AG04450 (cell line): ENCODE data around the gene RASAL3. TPM values are rescaled to one million over a fixed set of nuclear protein-coding genes. Genes with fewer than 3 reads are reported as not detected.

Experiments
- CTCF ChIA-PET: fragments of 300-600, 350-600 bp; formaldehyde crosslinking; extraction: SDS; loops from one replicate; lab custom pipeline; 2022; ENCODE audit warnings: antibody characterized with exemption, inconsistent platforms; lab: Charles Lee
- POLR2A ChIA-PET: fragments of 350-600 bp; formaldehyde crosslinking; extraction: SDS; loops from one replicate; lab custom pipeline; 2021; ENCODE audit warnings: antibody characterized with exemption, inconsistent platforms; lab: Yijun Ruan, JAX
- DNase-seq: peaks from one replicate; pipeline ENCODE4 v3.0.0-alpha.2; 2011; ENCODE audit warnings: low read depth, low spot score
- H3K27ac ChIP-seq: one replicate; pipeline ENCODE4 v1.5.1; 2012; ENCODE audit warnings: low read depth, low read length, control low read depth
- H3K27me3 ChIP-seq: one replicate; pipeline ENCODE4 v1.6.0; 2012; ENCODE audit warnings: low read length; ENCODE audit not compliant: control insufficient read depth, insufficient read depth
- H3K4me3 ChIP-seq: 2 replicates; pipeline ENCODE4 v1.5.1; 2011; ENCODE audit warnings: mild to moderate bottlenecking, low read depth, low read length, control low read depth
- H3K9me3 ChIP-seq: 2 replicates; pipeline ENCODE4 v1.5.1; 2012; ENCODE audit warnings: low read length; ENCODE audit not compliant: control insufficient read depth, insufficient read depth
- polyA plus RNA-seq: library from polyadenylated mRNA; depleted of rRNA; stranded (reverse); fragments of >200 nt; gene quantifications from 2 replicates; pipeline ENCODE4 v1.2.3, GENCODE V29; 2011
- TF ChIP-seq, protein P1 (sequence below): IDR thresholded peaks from 2 replicates; pipeline ENCODE4 v1.5.1; 2011; ENCODE audit warnings: low read depth, low read length, control low read depth, inconsistent platforms

RASAL3 gene
- polyA plus RNA-seq, 1 experiment = 0.21 TPM

DNA sequence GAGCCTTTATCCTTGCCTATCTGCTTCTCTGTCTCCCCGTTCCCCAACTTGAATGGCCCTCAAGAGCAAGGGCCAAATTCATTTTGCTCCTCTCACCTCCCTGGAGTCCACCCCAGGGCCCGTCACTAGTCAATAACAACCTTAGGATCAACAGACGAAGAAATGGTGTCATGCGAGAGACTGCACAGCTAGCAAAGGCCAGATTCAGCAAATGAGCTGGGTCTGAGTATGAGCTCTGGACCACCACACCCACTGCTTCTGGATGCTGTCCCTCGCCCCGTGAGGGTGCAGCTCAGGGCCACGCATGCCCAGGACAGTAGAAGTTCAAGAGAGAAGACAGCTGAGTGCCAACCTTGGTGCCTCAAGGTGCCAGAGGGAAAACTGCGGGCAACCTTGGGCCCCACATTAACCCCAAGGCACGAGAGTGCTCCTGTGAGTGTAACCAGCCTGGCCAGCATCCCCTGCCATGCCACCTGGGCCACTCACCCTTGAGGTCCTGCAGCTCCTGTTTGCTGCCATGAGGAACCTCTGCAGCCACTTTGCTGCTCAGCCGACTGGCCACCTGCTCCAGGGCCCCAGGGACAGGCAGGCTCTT lies 33.7 kb downstream of the RASAL3 start:
- Histone ChIP-seq H3K27me3 (no peaks in the 10 kb centered on the region), H3K4me3 (peak overlapping the region; percentile 2), H3K27ac (no peak overlapping the region), H3K9me3 (peaks cover 7% of the 10 kb centered on the region; the same call in 1 of the 2 replicates)
- TF ChIP-seq, protein P1, sequence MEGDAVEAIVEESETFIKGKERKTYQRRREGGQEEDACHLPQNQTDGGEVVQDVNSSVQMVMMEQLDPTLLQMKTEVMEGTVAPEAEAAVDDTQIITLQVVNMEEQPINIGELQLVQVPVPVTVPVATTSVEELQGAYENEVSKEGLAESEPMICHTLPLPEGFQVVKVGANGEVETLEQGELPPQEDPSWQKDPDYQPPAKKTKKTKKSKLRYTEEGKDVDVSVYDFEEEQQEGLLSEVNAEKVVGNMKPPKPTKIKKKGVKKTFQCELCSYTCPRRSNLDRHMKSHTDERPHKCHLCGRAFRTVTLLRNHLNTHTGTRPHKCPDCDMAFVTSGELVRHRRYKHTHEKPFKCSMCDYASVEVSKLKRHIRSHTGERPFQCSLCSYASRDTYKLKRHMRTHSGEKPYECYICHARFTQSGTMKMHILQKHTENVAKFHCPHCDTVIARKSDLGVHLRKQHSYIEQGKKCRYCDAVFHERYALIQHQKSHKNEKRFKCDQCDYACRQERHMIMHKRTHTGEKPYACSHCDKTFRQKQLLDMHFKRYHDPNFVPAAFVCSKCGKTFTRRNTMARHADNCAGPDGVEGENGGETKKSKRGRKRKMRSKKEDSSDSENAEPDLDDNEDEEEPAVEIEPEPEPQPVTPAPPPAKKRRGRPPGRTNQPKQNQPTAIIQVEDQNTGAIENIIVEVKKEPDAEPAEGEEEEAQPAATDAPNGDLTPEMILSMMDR = no peak
- ChIA-PET POLR2A (interaction anchor here (2.1 kb wide), 1 partner anchor 12 kb away, joined by 7 read pairs; the partner anchor contains the start of gene AKAP8L), CTCF (interaction anchor here (1.6 to 1.8 kb wide), 2 partner anchors 11 to 125 kb away, joined by 5 to 8 read pairs; partner anchors contain the start of gene AKAP8L)
- DNase-seq = no peak

DNA sequence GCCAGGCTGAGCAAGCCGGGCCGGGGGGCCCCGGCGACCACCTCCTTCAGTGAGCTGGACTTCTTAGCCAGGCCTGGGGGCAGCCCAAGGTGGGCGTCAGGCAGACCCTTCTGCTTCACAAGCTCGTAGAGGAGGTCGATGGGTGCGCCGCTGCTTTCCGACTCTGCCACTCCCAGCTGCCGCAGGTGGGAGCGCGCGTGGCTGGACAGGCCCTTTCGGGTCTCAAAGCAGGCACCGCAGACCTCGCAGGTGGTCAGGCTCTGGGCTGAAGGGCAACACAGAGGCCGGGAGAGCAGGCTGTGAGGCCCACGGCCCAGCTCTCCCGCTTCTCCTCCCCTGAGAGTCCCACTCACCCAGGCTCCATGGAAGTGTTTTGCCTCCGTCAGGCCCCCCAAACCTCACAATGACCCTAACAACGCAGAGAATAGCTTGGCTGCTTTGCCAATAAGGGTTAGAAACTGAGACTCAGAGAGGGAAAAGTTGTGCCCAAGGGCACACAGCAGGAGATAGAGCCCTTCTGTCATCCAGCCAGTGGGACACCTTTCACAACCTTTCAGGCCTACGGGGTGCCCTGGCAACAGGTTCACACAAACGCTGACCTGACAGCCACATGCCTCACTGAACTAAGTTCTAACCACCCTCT lies 34.4 kb downstream of the RASAL3 start:
- CTCF ChIA-PET = interaction anchor here (1.6 to 1.8 kb wide), 2 partner anchors 11 to 126 kb away, joined by 5 to 8 read pairs; partner anchors contain the start of gene AKAP8L
- peaks cover 12% of the 10 kb centered on the region; the same call in 1 of the 2 replicates for H3K9me3 ChIP-seq
- H3K27ac ChIP-seq = no peak overlapping the region
- POLR2A ChIA-PET = interaction anchor here (2.1 kb wide), 1 partner anchor 11 kb away, joined by 7 read pairs; the partner anchor contains the start of gene AKAP8L
- H3K4me3 ChIP-seq = no peak overlapping the region
- no peaks in the 10 kb centered on the region for H3K27me3 ChIP-seq
- DNase-seq = no peak
- TF ChIP-seq, protein P1 = no peak

DNA sequence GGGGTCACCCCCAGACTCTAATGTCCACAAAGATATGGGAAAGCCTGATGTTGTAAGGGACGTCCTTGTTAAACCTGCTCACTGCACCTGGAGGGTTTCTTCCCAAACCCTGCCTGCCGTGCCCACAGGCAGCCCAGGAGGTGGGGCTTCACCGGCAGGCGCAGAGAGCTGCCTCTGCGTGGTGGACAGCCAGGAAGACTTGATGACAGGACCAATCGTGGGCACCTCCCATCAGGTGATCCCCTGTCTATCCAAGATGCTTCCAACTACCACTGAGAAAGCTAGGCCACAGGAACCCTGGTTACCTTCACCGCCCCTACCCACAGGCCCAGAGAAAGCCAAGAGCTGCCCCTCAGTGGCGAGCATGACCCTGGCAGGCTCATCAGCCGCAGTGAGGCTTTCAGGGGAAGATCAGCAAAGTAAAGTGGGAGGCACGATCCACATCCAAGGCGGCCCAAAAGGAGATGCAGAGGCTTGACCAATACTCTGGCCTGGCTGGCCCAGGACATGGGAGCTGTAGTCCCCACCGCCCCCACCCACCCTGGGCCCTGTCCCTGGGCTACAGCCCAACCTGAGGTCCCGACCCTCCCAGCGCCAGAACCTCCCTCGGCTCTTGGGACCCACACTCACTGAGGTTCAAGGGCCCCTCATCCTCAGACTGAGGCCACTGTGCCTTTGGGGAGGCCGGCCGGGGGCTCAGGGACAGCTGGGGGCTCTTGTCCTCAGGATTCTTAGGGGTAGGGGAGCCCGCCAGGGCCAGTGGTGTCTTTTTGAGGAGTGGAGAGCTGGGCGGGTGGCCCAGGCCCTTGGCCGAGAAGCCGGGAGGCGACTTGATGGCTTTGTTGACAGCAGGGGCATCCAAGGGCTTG lies 35.2 kb downstream of the RASAL3 start:
- Histone ChIP-seq H3K27ac (no peak overlapping the region), H3K9me3 (peaks cover 19% of the 10 kb centered on the region; the same call in 1 of the 2 replicates), H3K27me3 (no peaks in the 10 kb centered on the region), H3K4me3 (no peak overlapping the region)
- ChIA-PET POLR2A (interaction anchor here (0.6 to 2.1 kb wide), 2 partner anchors 10 kb away, joined by 4 to 7 read pairs; partner anchors contain the start of gene AKAP8L), CTCF (interaction anchor here (1.6 to 1.8 kb wide), 2 partner anchors 10 to 126 kb away, joined by 5 to 8 read pairs; partner anchors contain the start of gene AKAP8L)
- TF ChIP-seq, protein P1 = no peak
- DNase-seq = no peak

DNA sequence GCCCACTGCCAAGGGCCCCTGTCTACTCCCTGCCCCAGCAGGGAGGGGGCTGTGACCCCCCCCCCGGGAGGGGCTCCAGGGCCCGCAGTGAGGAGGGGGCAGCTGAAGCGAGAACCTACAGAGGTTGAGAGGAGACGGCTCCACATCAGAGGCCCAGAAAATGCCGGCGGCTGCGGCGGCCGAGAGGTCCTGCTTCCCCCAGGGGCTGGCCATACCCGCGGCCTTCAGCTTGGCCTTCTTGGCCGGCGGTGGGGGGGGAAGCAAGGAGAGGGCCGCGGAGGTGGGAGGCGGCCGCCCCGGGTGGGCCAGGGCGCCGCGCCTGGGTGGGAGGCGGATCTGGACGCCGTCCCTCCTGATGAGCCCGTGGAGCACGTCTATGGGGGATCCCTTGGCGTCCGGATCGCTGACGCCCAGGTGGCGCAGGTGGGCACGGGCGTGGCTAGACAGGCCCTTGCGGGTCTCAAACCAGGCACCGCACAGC lies 36.3 kb downstream of the RASAL3 start:
- no peaks in the 10 kb centered on the region for H3K27me3 ChIP-seq
- TF ChIP-seq, protein P1 = no peak
- DNase-seq = no peak
- CTCF ChIA-PET = no interaction called here
- H3K9me3 ChIP-seq = peaks cover 29% of the 10 kb centered on the region
- POLR2A ChIA-PET = no interaction called here
- H3K4me3 ChIP-seq = no peak overlapping the region
- no peak overlapping the region for H3K27ac ChIP-seq
